PC-9 (cell line): ENCODE results near the gene CYP27B1. TPM values are rescaled to one million over a fixed set of nuclear protein-coding genes. Genes with fewer than 3 reads are reported as not detected.

Experiments
- BruUV-seq: library from RNA; stranded (reverse); fragments of 400-500 nt; replicated peaks from 2 replicates; lab custom pipeline; 2021; lab: Mats Ljungman, UMichigan
- CTCF ChIA-PET: fragments of 300-600 bp; sonication (Branson Sonifier 250); formaldehyde crosslinking; loops from one replicate; lab custom pipeline; 2022; ENCODE audit warnings: antibody characterized with exemption; lab: Charles Lee
- POLR2A ChIA-PET: fragments of 300-600 bp; sonication (Branson Sonifier 250); formaldehyde crosslinking; loops from one replicate; lab custom pipeline; 2022; ENCODE audit warnings: antibody characterized with exemption; ENCODE audit not compliant: unreplicated experiment; lab: Charles Lee
- DNase-seq, 2 experiments: peaks; one replicate each; pipeline versions ENCODE4 v3.0.0 to v3.0.0-alpha.2; 2015 to 2022; ENCODE audit warnings: mixed read lengths in 1 of 2
- H2AFZ ChIP-seq: fragments of 200-600 bp; sonication (generic); 2 replicates; pipeline ENCODE4 v1.8.1; 2017; ENCODE audit warnings: antibody characterized with exemption
- H3F3A ChIP-seq: fragments of 200-600 bp; sonication (generic); 2 replicates; pipeline ENCODE4 v1.8.1; 2017; ENCODE audit warnings: antibody characterized with exemption, mild to moderate bottlenecking, low read depth; ENCODE audit not compliant: insufficient read depth
- H3K27ac ChIP-seq: fragments of 200-600 bp; sonication (generic); 2 replicates; pipeline ENCODE4 v1.6.1; 2016; ENCODE audit warnings: mixed run types
- H3K27me3 ChIP-seq: fragments of 200-600 bp; sonication (generic); 2 replicates; pipeline ENCODE4 v1.6.1; 2016; ENCODE audit warnings: low read depth, mixed run types; ENCODE audit not compliant: insufficient read depth
- H3K36me3 ChIP-seq: fragments of 200-600 bp; sonication (generic); 2 replicates; pipeline ENCODE4 v1.6.1; 2016; ENCODE audit warnings: low read depth, mixed run types
- H3K4me1 ChIP-seq: fragments of 200-600 bp; sonication (generic); replicated peaks from 2 replicates; pipeline ENCODE4 v1.6.1; 2016; ENCODE audit warnings: mixed run types; ENCODE audit not compliant: insufficient read depth
- H3K4me2 ChIP-seq: fragments of 200-600 bp; sonication (generic); 2 replicates; pipeline ENCODE4 v1.6.1; 2017; ENCODE audit warnings: mixed run types
- H3K4me3 ChIP-seq: fragments of 200-600 bp; sonication (generic); 2 replicates; pipeline ENCODE4 v1.6.1; 2016; ENCODE audit warnings: mixed run types
- H3K79me2 ChIP-seq: fragments of 200-600 bp; sonication (generic); 2 replicates; pipeline ENCODE4 v1.6.1; 2017; ENCODE audit warnings: low read depth, mixed run types
- H3K9me2 ChIP-seq: fragments of 200-600 bp; sonication (generic); 2 replicates; pipeline ENCODE4 v1.8.1; 2017; ENCODE audit warnings: mild to moderate bottlenecking; ENCODE audit not compliant: insufficient read depth
- H3K9me3 ChIP-seq: fragments of 200-600 bp; sonication (generic); 2 replicates; pipeline ENCODE4 v1.8.1; 2016; ENCODE audit warnings: low read depth; ENCODE audit not compliant: insufficient read depth
- H4K20me1 ChIP-seq: fragments of 200-600 bp; sonication (generic); 2 replicates; pipeline ENCODE4 v1.8.1; 2017; ENCODE audit not compliant: insufficient read depth
- EZH2 ChIP-seq: fragments of 200-600 bp; sonication (generic); IDR thresholded peaks from 2 replicates; pipeline ENCODE4 v1.8.0; 2017; ENCODE audit warnings: antibody characterized with exemption, low read depth
- intact Hi-C: fragments of 100-400 bp; cut with micrococcal nuclease; formaldehyde crosslinking; loops from one replicate; pipeline ENCODE4 v1.10.0; 2022; ENCODE audit not compliant: unreplicated experiment
- total RNA-seq: library from RNA; stranded (reverse); gene quantifications from 2 replicates; pipeline ENCODE4 v1.2.3, GENCODE V29; 2021
- TF ChIP-seq, protein P1 (sequence below): fragments of 200-600 bp; sonication (generic); conservative IDR thresholded peaks from 2 replicates; pipeline ENCODE4 v1.6.1; 2017; ENCODE audit warnings: mixed run types, antibody characterized with exemption, mild to moderate bottlenecking, moderate library complexity

The CYP27B1 gene
- total RNA-seq, 1 experiment from 2014 or later, result 1.8 TPM

GRCh38 chr12:57718641-57719528, 48.0 kb downstream of the CYP27B1 start:
- no peaks in the 10 kb centered on the region for H3K27me3 ChIP-seq
- no peaks in the 10 kb centered on the region for H3K79me2 ChIP-seq
- H3F3A ChIP-seq, result no peaks in the 10 kb centered on the region
- no peak overlapping the region for H2AFZ ChIP-seq
- no peak overlapping the region for H3K4me3 ChIP-seq
- H3K36me3 ChIP-seq, result no peaks in the 10 kb centered on the region
- ChIA-PET CTCF (no interaction called here), POLR2A (interaction anchor here (0.6 kb wide), 1 partner anchor 48 kb away, joined by 4 read pairs; the partner anchor contains the start of gene CYP27B1)
- H3K4me1 ChIP-seq, result no peaks in the 10 kb centered on the region
- H4K20me1 ChIP-seq, result no peaks in the 10 kb centered on the region
- H3K9me2 ChIP-seq, result no peaks in the 10 kb centered on the region
- BruUV-seq, result no TSS peak
- H3K27ac ChIP-seq, result no peak overlapping the region
- DNase-seq, result no peak
- H3K9me3 ChIP-seq, result no peaks in the 10 kb centered on the region
- TF ChIP-seq, protein P1, sequence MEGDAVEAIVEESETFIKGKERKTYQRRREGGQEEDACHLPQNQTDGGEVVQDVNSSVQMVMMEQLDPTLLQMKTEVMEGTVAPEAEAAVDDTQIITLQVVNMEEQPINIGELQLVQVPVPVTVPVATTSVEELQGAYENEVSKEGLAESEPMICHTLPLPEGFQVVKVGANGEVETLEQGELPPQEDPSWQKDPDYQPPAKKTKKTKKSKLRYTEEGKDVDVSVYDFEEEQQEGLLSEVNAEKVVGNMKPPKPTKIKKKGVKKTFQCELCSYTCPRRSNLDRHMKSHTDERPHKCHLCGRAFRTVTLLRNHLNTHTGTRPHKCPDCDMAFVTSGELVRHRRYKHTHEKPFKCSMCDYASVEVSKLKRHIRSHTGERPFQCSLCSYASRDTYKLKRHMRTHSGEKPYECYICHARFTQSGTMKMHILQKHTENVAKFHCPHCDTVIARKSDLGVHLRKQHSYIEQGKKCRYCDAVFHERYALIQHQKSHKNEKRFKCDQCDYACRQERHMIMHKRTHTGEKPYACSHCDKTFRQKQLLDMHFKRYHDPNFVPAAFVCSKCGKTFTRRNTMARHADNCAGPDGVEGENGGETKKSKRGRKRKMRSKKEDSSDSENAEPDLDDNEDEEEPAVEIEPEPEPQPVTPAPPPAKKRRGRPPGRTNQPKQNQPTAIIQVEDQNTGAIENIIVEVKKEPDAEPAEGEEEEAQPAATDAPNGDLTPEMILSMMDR, result no peak
- TF ChIP-seq EZH2, result no peak
- no peak overlapping the region for H3K4me2 ChIP-seq
- intact Hi-C loops, result no loop called here

DNA sequence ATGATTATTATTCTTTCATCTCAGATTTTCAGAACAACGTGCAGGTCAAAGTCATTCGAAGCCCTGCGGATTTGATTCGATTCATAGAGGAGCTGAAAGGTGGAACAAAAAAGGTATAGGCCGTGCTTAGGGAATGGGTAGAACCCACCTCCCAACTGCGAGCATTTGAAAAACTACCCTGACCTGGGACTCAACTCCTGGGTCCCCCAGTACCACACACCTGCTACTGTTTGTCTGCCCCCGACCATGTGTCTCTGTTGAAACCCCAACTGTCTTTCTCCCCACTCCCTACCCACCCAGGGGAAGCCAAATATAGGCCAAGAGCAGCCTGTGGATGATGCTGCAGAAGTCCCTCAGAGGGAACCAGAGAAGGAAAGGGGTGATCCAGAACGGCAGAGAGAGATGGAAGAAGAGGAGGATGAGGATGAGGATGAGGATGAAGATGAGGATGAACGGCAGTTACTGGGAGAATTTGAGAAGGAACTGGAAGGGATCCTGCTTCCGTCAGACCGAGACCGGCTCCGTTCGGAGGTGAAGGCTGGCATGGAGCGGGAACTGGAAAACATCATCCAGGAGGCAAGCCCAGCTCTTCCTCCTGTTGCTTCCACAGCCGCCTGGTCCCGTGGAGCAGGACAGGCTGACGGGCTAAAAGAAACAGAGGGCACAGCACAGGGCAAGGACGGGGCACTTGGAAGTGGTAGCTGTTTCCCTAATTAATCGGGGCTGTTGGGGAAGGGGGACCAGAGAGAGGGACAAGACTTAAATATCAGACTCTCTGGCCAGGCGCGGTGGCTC, 48.8 kb downstream of the CYP27B1 start:
- TF ChIP-seq EZH2, result no peak
- TF ChIP-seq, protein P1, result no peak
- DNase-seq, result no peak
- no peaks in the 10 kb centered on the region for H3K79me2 ChIP-seq
- H3K27me3 ChIP-seq, result no peaks in the 10 kb centered on the region
- H3F3A ChIP-seq, result no peaks in the 10 kb centered on the region
- no peaks in the 10 kb centered on the region for H4K20me1 ChIP-seq
- H2AFZ ChIP-seq, result no peak overlapping the region
- POLR2A ChIA-PET, result no interaction called here
- H3K4me3 ChIP-seq, result no peak overlapping the region
- H3K4me1 ChIP-seq, result no peaks in the 10 kb centered on the region
- no peaks in the 10 kb centered on the region for H3K9me3 ChIP-seq
- H3K9me2 ChIP-seq, result no peaks in the 10 kb centered on the region
- CTCF ChIA-PET, result no interaction called here
- no peaks in the 10 kb centered on the region for H3K36me3 ChIP-seq
- H3K4me2 ChIP-seq, result no peak overlapping the region
- TSS peak; percentile 86 for BruUV-seq
- intact Hi-C loops, result no loop called here
- H3K27ac ChIP-seq, result no peak overlapping the region

DNA sequence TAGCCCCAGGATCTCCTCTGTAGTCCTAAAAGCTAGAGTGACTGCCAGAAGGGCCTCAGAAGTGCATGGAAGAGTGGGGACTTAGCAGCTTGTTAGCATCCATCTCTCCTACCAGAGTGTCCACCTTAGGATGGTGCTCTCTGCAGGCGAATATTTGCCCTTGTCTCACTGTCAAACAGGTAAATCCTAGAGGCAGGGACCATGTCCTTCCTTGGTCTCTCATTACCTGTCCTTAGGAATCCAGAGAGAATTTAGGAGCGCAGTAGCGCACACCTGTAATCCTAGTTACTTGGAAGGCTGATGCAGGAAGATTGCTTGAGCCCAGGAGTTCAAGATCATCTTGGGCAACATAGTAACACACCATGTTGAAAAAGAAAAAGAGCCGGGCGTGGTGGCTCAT, 49.7 kb downstream of the CYP27B1 start:
- no peak overlapping the region for H3K27ac ChIP-seq
- H3F3A ChIP-seq, result no peaks in the 10 kb centered on the region
- no peaks in the 10 kb centered on the region for H3K36me3 ChIP-seq
- no peaks in the 10 kb centered on the region for H3K79me2 ChIP-seq
- no peaks in the 10 kb centered on the region for H3K27me3 ChIP-seq
- intact Hi-C loops, result no loop called here
- no TSS peak for BruUV-seq
- no peak for DNase-seq
- H3K4me1 ChIP-seq, result no peaks in the 10 kb centered on the region
- H4K20me1 ChIP-seq, result no peaks in the 10 kb centered on the region
- no peaks in the 10 kb centered on the region for H3K9me3 ChIP-seq
- H3K4me2 ChIP-seq, result no peak overlapping the region
- H2AFZ ChIP-seq, result no peak overlapping the region
- H3K4me3 ChIP-seq, result no peak overlapping the region
- no peak for TF ChIP-seq EZH2
- TF ChIP-seq, protein P1, result no peak
- POLR2A ChIA-PET, result no interaction called here
- CTCF ChIA-PET, result no interaction called here
- H3K9me2 ChIP-seq, result no peaks in the 10 kb centered on the region
